NCI-H1092 (cell line): ENCODE results near the gene LILRB3.
"Not testable (repeated sequence)": the region's sequence is repeated elsewhere in the genome, so short reads cannot be mapped to it uniquely, and the experiment has no call there.

Source experiments
- DNase-seq: peaks from one replicate; lab custom pipeline; 2025; lab: John Stamatoyannopoulos, UW

Gene LILRB3

DNA sequence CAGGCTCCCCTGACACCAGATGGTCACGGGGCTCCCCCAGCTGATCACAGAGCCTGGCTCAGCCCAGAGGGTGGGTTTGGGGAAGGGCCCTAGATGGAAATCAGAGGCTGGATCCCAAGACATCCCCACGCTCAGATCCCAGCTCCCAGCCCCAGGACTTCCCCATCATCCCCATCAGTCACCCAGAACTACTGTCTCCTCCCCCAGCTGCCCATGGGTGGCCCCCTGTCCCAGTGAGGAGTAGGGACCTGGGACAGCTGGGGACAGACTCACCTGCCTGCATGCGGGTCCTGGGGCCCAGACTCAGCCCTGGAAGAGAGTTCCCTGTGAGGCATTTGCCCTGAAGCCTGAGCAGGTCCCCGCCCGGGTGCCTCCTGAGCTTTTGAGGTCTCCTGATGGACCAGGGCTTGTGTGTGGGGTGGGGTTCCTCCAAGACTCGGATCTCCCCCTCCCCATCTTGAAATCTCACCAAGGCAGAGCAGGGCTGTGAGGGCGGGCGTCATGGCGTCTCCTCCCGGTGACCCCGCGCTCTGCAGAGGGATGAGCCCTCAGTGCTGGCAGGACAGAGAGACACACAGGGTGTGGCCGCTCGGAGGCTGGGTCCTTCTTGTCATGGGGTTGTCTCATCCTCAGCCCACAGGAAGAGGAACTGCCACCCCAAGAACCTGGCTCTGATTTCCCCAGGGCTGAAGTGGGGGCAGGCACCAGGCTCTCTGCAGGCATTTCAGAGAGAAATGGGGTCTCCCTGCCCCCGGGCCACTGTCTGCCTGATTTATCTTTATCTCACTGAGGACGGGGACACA lies at the start of gene LILRB3:
Gene LILRB3, minus strand, starts transcription at position 534 of the 803 bp plus-strand sequence. Its CDS starts 31 bp downstream, at position 503.
- not testable (repeated sequence) for DNase-seq

GRCh38 chr19:54272181-54272580 lies 49.4 kb upstream of the LILRB3 start:
- DNase-seq, result not testable (repeated sequence)

- not testable (repeated sequence) for DNase-seq
Observed at GRCh38 chr19:54271587-54271986, 48.8 kb upstream of the LILRB3 start.

DNA sequence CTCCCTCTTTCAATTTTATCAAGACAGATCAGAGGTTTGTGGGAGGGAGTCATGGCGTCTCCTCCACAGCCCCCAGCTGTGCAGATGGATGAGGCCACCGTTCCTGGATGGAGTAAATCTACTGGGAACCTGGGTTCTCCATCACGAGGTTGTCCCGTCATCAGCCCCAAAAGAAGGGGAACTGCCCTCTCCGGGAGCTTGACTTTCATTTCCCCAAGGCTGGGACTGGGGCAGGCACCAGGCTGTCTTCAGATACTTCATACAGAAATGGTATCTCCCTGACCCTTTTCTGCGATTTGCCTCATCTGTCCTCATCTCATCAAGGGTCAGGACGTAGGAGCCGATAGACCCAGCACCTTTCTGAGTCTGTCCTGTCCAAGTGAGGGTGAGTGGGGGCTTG lies 48.3 kb upstream of the LILRB3 start:
- no peak for DNase-seq

- DNase-seq, result no peak
Observed at GRCh38 chr19:54268936-54269335, 46.1 kb upstream of the LILRB3 start.

GRCh38 chr19:54266133-54266532 lies 43.3 kb upstream of the LILRB3 start:
- peak; percentile 1 for DNase-seq

GRCh38 chr19:54262470-54262869 lies 39.7 kb upstream of the LILRB3 start:
- DNase-seq, result no peak

DNA sequence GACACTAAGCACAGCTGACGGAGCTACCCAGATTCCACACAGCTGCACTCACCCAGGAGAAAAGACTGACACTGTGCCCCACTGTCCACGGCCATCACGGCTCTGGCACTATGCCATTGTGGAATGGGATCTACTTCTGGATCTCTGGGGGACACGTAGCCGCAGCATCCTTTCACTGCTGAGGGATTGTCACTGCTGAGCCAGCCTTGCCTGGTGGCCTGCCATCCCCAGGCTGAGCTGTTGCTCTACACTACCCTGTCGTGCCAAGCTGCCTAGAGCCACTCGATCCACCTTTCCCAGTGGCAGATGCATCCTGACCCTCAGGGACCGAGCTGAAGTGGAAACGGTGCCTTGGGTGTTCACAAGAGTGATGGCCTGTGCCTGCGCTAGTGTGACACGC lies 39.3 kb upstream of the LILRB3 start:
- DNase-seq, result no peak

DNA sequence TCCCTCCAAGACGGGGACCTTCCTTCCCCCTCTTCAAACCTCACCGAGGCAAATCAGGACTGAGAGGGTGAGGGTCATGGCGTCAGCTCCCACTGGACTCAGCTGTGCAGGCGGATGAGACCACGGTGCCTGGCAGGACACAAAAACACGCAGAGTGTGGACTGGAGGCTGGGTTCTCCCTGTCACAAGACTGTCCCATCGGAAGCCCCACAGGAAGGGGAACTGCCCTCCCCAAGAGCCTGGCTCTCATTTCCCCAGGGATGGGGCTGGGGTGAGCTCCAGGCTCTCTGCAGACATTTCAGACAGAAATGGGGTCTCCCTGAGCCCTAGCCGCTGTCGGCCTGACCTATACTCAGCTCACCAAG lies 34.3 kb upstream of the LILRB3 start, which contains the start of gene LILRB5:
Gene LILRB5, minus strand, starts transcription at position 158 of the 365 bp plus-strand sequence. Its CDS starts 80 bp downstream, at position 78.
- DNase-seq, result no peak

GRCh38 chr19:54256250-54257115 lies 33.7 kb upstream of the LILRB3 start:
- DNase-seq, result no peak

- no peak for DNase-seq
Observed at GRCh38 chr19:54255105-54255775, 32.4 kb upstream of the LILRB3 start.

- no peak for DNase-seq
Observed at GRCh38 chr19:54254195-54254906, 31.5 kb upstream of the LILRB3 start.

DNA sequence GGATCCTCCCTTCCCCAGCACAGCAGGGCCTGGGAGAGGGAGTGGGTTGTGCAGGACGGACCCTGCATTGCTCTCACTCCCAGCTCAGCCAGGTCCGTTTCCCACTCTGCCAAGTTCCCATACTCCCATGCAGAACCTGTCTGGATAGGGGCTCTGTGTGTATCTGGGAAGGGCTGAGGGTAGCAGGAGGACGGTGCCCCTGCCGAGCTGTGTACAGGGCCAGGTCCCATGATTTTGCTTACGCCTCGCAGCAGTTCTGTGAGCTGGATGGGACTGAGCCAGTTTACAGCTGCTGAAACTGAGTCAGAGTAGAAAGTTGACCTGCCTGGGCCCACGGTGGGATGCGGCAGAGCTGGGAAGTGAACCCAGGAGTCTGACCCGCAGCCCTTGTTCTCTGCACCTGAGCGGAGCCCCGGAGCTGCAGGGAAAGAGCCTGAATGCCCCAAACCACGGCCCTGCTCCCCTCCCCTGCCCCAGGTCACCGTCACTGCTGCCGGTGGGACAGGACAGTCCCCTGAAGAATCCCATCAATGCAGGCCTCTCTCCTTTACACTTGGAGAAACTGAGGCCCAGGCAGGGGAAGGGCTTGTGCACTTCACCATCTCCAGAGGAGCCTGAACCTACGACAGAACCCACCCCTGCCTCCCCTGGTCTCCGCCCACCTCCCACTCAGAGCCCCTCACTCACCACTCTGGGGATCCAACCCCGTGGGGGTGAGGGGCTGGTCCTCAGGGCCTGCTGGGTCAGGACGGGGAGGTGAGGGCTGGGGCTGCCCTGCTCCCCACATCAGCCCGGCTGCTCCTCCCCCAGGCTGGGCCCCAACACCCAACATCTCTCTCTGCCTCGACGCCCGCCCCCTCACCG lies 30.8 kb upstream of the LILRB3 start:
- DNase-seq, result no peak

- no peak for DNase-seq
Observed at GRCh38 chr19:54252845-54253244, 30.0 kb upstream of the LILRB3 start.

- DNase-seq, result no peak
Observed at GRCh38 chr19:54252243-54252642, 29.4 kb upstream of the LILRB3 start.

DNA sequence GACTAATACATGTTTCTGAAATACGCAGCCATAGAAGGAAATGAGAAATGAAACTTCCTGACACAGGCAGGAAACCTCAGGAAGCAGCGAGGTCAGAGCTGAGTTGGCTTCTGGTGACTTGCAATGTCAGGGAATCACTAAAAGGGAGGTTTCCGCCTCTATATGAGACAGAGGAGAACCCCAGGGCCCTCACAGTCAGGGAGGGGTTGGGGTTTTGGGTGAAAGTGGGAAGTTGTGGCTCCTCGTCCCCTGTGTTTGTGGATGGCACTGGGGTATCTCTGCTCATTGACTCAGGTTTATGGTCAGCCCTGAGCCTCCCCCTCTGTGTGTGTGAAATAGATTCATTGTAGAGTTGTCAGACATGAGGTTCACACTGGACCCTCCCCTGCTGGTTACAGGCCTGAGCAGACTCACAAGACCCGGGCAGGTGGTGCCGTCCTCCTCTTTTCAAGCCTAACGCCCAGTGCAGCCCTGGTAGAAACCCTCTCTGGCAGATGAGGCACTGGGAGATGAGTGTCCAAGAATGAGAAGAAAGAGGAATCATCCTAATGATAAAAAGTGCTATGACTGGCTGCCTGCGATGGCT lies 25.3 kb upstream of the LILRB3 start:
- DNase-seq, result no peak

GRCh38 chr19:54247106-54247930 lies 24.5 kb upstream of the LILRB3 start:
- no peak for DNase-seq

DNA sequence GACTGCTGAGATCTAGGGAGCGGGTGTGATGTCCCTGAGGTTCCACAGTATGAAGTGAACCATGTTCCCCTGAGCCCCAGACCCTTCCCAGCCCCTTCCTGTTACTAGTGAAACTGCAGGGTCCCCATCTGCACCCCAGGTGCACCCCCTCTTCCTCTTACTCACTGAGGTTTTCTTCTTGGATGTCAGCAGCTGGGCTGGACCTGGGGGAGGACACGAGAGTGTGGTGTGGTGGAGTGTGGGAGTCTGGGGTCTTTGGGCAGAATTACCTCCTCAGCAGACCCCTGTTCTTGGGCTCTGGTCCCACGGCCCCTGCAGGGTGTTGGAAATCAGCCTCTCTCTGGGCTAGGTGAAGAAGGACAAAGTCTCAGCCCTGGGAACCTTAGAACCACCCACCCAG lies 23.1 kb upstream of the LILRB3 start:
- DNase-seq, result no peak

GRCh38 chr19:54243809-54244208 lies 21.0 kb upstream of the LILRB3 start:
- DNase-seq, result not testable (repeated sequence)
